Measurements from ENCODE around the gene PNPLA6.
A peak's percentile ranks its signal among the peaks of the same experiment; 100 is the strongest.

The PNPLA6 gene

GRCh38 chr19:7542556-7543348, 7.2 kb downstream of the PNPLA6 start:
- no peak for TF ChIP-seq JUND (IDR thresholded peaks at IDR 0.05; ENCODE audit: low read depth)
- no peak for DNase-seq (ENCODE audit: low read depth in 1 of 2, low spot score in 1 of 2)
- in situ Hi-C loops (cut with HindIII; ENCODE audit: low pct_unique_long_range_greater_than_20kb, low sequenced_read_pairs): no loop called here

GRCh38 chr19:7544626-7545025, 9.1 kb downstream of the PNPLA6 start:
- in situ Hi-C loops (cut with HindIII; ENCODE audit: low pct_unique_long_range_greater_than_20kb, low sequenced_read_pairs): no loop called here

GRCh38 chr19:7545300-7545699, 9.8 kb downstream of the PNPLA6 start:
- in situ Hi-C loops (cut with HindIII; ENCODE audit: low pct_unique_long_range_greater_than_20kb, low sequenced_read_pairs): no loop called here
- no peak for TF ChIP-seq JUND (IDR thresholded peaks at IDR 0.05; ENCODE audit: low read depth)
- DNase-seq (ENCODE audit: low read depth in 1 of 2, low spot score in 1 of 2): no peak

More at GRCh38 chr19:7544626-7545025, 9.1 kb downstream of the PNPLA6 start:
- TF ChIP-seq JUND (IDR thresholded peaks at IDR 0.05; ENCODE audit: low read depth): no peak
- DNase-seq (ENCODE audit: low read depth in 1 of 2, low spot score in 1 of 2): no peak

- no peak for TF ChIP-seq JUND (IDR thresholded peaks at IDR 0.05; ENCODE audit: low read depth)
- no peak for DNase-seq (ENCODE audit: low read depth in 1 of 2, low spot score in 1 of 2)
- in situ Hi-C loops (cut with HindIII; ENCODE audit: low pct_unique_long_range_greater_than_20kb, low sequenced_read_pairs): no loop called here
Measured at GRCh38 chr19:7545904-7546303, 10.4 kb downstream of the PNPLA6 start.

GRCh38 chr19:7547159-7547558, 11.6 kb downstream of the PNPLA6 start:
- no peak for DNase-seq (ENCODE audit: low read depth in 1 of 2, low spot score in 1 of 2)
- TF ChIP-seq JUND (IDR thresholded peaks at IDR 0.05; ENCODE audit: low read depth): no peak
- in situ Hi-C loops (cut with HindIII; ENCODE audit: low pct_unique_long_range_greater_than_20kb, low sequenced_read_pairs): no loop called here

GRCh38 chr19:7549429-7550148, 14.1 kb downstream of the PNPLA6 start:
- no peak for DNase-seq (ENCODE audit: low read depth in 1 of 2, low spot score in 1 of 2)
- TF ChIP-seq JUND (IDR thresholded peaks at IDR 0.05; ENCODE audit: low read depth): no peak
- in situ Hi-C loops (cut with HindIII; ENCODE audit: low pct_unique_long_range_greater_than_20kb, low sequenced_read_pairs): no loop called here

- no peak for DNase-seq (ENCODE audit: low read depth in 1 of 2, low spot score in 1 of 2)
- no peak for TF ChIP-seq JUND (IDR thresholded peaks at IDR 0.05; ENCODE audit: low read depth)
- in situ Hi-C loops (cut with HindIII; ENCODE audit: low pct_unique_long_range_greater_than_20kb, low sequenced_read_pairs): no loop called here
Measured at GRCh38 chr19:7550169-7550770, 14.8 kb downstream of the PNPLA6 start.

GRCh38 chr19:7550987-7551761, 15.7 kb downstream of the PNPLA6 start:
- TF ChIP-seq JUND (IDR thresholded peaks at IDR 0.05; ENCODE audit: low read depth): no peak
- in situ Hi-C loops (cut with HindIII; ENCODE audit: low pct_unique_long_range_greater_than_20kb, low sequenced_read_pairs): no loop called here
- peak; percentile 46 to 70 for DNase-seq (ENCODE audit: low read depth in 1 of 2, low spot score in 1 of 2)

- no peak for DNase-seq (ENCODE audit: low read depth in 1 of 2, low spot score in 1 of 2)
- in situ Hi-C loops (cut with HindIII; ENCODE audit: low pct_unique_long_range_greater_than_20kb, low sequenced_read_pairs): no loop called here
- no peak for TF ChIP-seq JUND (IDR thresholded peaks at IDR 0.05; ENCODE audit: low read depth)
Measured at GRCh38 chr19:7552781-7553180, 17.3 kb downstream of the PNPLA6 start.

- in situ Hi-C loops (cut with HindIII; ENCODE audit: low pct_unique_long_range_greater_than_20kb, low sequenced_read_pairs): no loop called here
- DNase-seq (ENCODE audit: low read depth in 1 of 2, low spot score in 1 of 2): no peak
- no peak for TF ChIP-seq JUND (IDR thresholded peaks at IDR 0.05; ENCODE audit: low read depth)
Measured at GRCh38 chr19:7554565-7554964, 19.0 kb downstream of the PNPLA6 start.

GRCh38 chr19:7554990-7555864, 19.7 kb downstream of the PNPLA6 start:
- peak; percentile 41 to 42 for DNase-seq (ENCODE audit: low read depth in 1 of 2, low spot score in 1 of 2)
- in situ Hi-C loops (cut with HindIII; ENCODE audit: low pct_unique_long_range_greater_than_20kb, low sequenced_read_pairs): no loop called here

More at GRCh38 chr19:7554990-7555864, 19.7 kb downstream of the PNPLA6 start:
- no peak for TF ChIP-seq JUND (IDR thresholded peaks at IDR 0.05; ENCODE audit: low read depth)
